NOMO-1 (cell line): ENCODE data around the gene PMEL.

ENCODE experiments used
- DNase-seq, 2 experiments: peaks; one replicate each; lab custom pipeline; 2025; ENCODE audit not compliant: unreplicated experiment in 2 of 2; lab: John Stamatoyannopoulos, UW

The PMEL gene

GRCh38 chr12:55946553-55946952 is 19.3 kb downstream of the PMEL start:
- DNase-seq, result no peak

- DNase-seq, result no peak
These were observed 23.2 kb downstream of the PMEL start for GRCh38 chr12:55942577-55943136.

- DNase-seq, result no peak
These were observed 23.8 kb downstream of the PMEL start for GRCh38 chr12:55942055-55942454.

- DNase-seq, result peak; percentile 61 to 75
These were observed 25.6 kb downstream of the PMEL start for GRCh38 chr12:55940065-55940732.

- no peak for DNase-seq
These were observed 26.9 kb downstream of the PMEL start for GRCh38 chr12:55938826-55939501.

GRCh38 chr12:55937981-55938380 is 27.9 kb downstream of the PMEL start:
- no peak for DNase-seq

GRCh38 chr12:55935738-55936151 is 30.1 kb downstream of the PMEL start:
- DNase-seq, result no peak

GRCh38 chr12:55934773-55935172 is 31.1 kb downstream of the PMEL start:
- DNase-seq, result no peak

GRCh38 chr12:55933799-55934742 is 31.8 kb downstream of the PMEL start:
- DNase-seq, result no peak

GRCh38 chr12:55933169-55933798 is 32.6 kb downstream of the PMEL start:
- no peak for DNase-seq

GRCh38 chr12:55932551-55932910 is 33.3 kb downstream of the PMEL start:
- peak; percentile 39 for DNase-seq

- peak in 1 of 2 experiments; percentile 11 for DNase-seq
These were observed 33.9 kb downstream of the PMEL start for GRCh38 chr12:55931780-55932550.

GRCh38 chr12:55931317-55931779 is 34.5 kb downstream of the PMEL start:
- no peak for DNase-seq

GRCh38 chr12:55930771-55931316 is 35.0 kb downstream of the PMEL start, which contains the start of gene DGKA:
Gene DGKA, plus strand, starts transcription at chr12:55931162. Its CDS starts 5,342 bp downstream, at chr12:55936504.
- peak; percentile 16 to 70 for DNase-seq

- peak; percentile 15 to 47 for DNase-seq
These were observed 36.5 kb downstream of the PMEL start for GRCh38 chr12:55929306-55929791.

GRCh38 chr12:55927588-55928502 is 38.0 kb downstream of the PMEL start, which contains the start of gene PYM1:
Gene PYM1, minus strand, starts transcription at chr12:55927894. Its CDS starts 133 bp downstream, at chr12:55927761.
- peak; percentile 91 to 97 for DNase-seq

GRCh38 chr12:55926738-55927587 is 38.9 kb downstream of the PMEL start:
- peak; percentile 81 to 94 for DNase-seq
